PFSK-1 (cell line): Measurements from ENCODE around the gene GPRASP2.

ENCODE experiments used
- FOXP2 ChIP-seq: optimal IDR thresholded peaks from 2 replicates; pipeline ENCODE3; 2011; ENCODE audit warnings: borderline replicate concordance, control low read depth, inconsistent platforms; ENCODE audit not compliant: insufficient read depth; ENCODE audit errors: extremely low read length, extremely low read depth
- POLR2AphosphoS5 ChIP-seq: IDR thresholded peaks from 2 replicates; pipeline ENCODE4 v1.6.1; 2012; ENCODE audit warnings: low read depth, mild to moderate bottlenecking, control low read depth, low read length, moderate library complexity
- REST ChIP-seq, 2 experiments: IDR thresholded peaks; 2 replicates each; pipeline versions ENCODE4 v1.6.1 to v1.8.0; 2011 to 2012; ENCODE audit warnings: low read depth in 2 of 2, low read length in 2 of 2, control low read depth in 1 of 2, inconsistent platforms in 1 of 2, mild to moderate bottlenecking in 1 of 2, moderate library complexity in 1 of 2; ENCODE audit not compliant: insufficient read depth in 1 of 2
- SIN3A ChIP-seq: IDR thresholded peaks from 2 replicates; pipeline ENCODE4 v1.6.1; 2012; ENCODE audit warnings: mild to moderate bottlenecking, low read length, moderate library complexity, borderline replicate concordance; ENCODE audit not compliant: insufficient read depth
- TAF1 ChIP-seq: IDR thresholded peaks from 2 replicates; pipeline ENCODE4 v1.6.1; 2012; ENCODE audit warnings: low read length, control low read depth, borderline replicate concordance; ENCODE audit not compliant: insufficient read depth

GPRASP2 gene

GRCh38 chrX:102694749-102695148 lies 17.5 kb upstream of the GPRASP2 start:
- TF ChIP-seq TAF1 (no peak), POLR2AphosphoS5 (no peak), SIN3A (no peak), FOXP2 (no peak), REST (IDR thresholded peaks at IDR 0.05; ENCODE audit: insufficient read depth in 1 of 2, low read depth in 2 of 2, low read length in 2 of 2) (no peak)

GRCh38 chrX:102696306-102696705 lies 15.9 kb upstream of the GPRASP2 start:
- TF ChIP-seq SIN3A: no peak
- TF ChIP-seq POLR2AphosphoS5: no peak
- TF ChIP-seq REST (IDR thresholded peaks at IDR 0.05; ENCODE audit: insufficient read depth in 1 of 2, low read depth in 2 of 2, low read length in 2 of 2): no peak
- TF ChIP-seq TAF1: no peak
- no peak for TF ChIP-seq FOXP2

DNA sequence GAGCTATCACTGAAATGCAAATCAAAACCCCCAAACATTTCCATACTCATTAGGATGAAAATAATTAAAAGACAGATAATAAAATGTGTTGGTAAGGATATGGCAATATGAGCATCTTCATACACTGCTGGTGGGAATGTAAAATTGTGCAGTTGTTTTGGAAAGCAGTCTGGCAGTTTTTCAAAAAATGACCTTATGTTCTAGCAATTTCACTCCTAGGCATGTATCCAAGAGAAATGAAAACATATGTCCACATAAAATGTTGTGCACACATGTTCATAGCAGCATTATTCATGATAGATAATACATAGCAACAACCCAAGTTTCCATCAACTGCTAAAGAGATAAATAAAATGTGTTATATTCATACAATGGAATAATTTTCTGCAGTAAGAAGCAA lies 14.8 kb upstream of the GPRASP2 start:
- TF ChIP-seq REST (IDR thresholded peaks at IDR 0.05; ENCODE audit: insufficient read depth in 1 of 2, low read depth in 2 of 2, low read length in 2 of 2) (no peak), POLR2AphosphoS5 (no peak), SIN3A (no peak), FOXP2 (no peak), TAF1 (no peak)

GRCh38 chrX:102708900-102709299 lies 3.3 kb upstream of the GPRASP2 start:
- TF ChIP-seq REST (IDR thresholded peaks at IDR 0.05; ENCODE audit: insufficient read depth in 1 of 2, low read depth in 2 of 2, low read length in 2 of 2) (no peak), SIN3A (no peak), FOXP2 (no peak), POLR2AphosphoS5 (no peak), TAF1 (no peak)

- no peak for TF ChIP-seq SIN3A
- TF ChIP-seq POLR2AphosphoS5: no peak
- TF ChIP-seq REST (IDR thresholded peaks at IDR 0.05; ENCODE audit: insufficient read depth in 1 of 2, low read depth in 2 of 2, low read length in 2 of 2): no peak
- no peak for TF ChIP-seq TAF1
- TF ChIP-seq FOXP2: no peak
Observed at GRCh38 chrX:102711872-102712215, 404 bp upstream of the GPRASP2 start.
